ENCODE measurements around the gene STK35. TPM values are rescaled to one million over a fixed set of nuclear protein-coding genes. Genes with fewer than 3 reads are reported as not detected.

The STK35 gene
- total RNA-seq, 2 experiments from 2014 or later: 19.1 to 19.9 TPM

DNA sequence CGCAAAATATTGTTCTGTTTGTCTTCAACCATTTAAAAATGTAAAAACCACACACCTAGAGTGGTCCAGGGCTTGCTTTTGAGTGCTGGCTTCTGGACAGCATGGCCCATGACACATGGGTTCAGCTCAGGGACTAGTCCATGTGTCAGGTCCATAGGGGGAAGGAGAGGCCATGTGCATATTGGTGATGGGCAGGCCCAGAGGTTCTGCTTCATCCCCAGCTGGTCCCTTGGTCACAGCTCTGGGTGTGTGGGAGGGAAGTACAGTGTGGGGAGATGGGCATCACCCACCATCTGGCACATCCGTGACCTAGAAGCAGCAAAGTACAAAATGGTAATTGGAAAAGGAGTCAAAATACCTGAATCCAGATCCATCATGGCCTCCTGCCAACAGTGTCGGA, 50.7 kb downstream of the STK35 start:
- H3K27me3 Mint-ChIP-seq: no peaks in the 10 kb centered on the region
- no peaks in the 10 kb centered on the region for H3K4me1 Mint-ChIP-seq
- no peaks in the 10 kb centered on the region for H3K36me3 Mint-ChIP-seq
- no peak overlapping the region for H3K27ac Mint-ChIP-seq
- no peak overlapping the region for H3K4me3 Mint-ChIP-seq
- H3K9me3 Mint-ChIP-seq: no peaks in the 10 kb centered on the region
- DNase-seq: no peak

DNA sequence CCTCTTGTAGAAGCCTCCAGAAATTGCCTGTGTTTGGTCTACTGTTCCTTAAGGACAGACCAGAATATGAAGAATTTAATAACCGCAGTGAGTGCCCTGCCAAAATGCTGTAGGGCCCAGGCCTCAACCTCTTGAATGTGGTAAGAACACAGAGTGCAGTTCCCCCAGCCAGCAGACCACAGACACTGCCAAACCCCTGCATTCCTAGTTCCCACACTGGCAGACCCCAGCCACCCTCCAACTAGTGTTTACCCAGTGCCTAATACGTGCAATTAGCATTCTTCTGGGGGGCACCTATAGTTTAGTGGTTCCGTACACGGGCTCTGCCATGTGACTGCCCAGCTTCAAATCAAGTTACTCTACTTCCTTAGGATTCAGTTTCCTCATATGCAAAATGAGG, 51.7 kb downstream of the STK35 start:
- Mint-ChIP-seq H3K36me3 (no peaks in the 10 kb centered on the region), H3K9me3 (no peaks in the 10 kb centered on the region), H3K27me3 (no peaks in the 10 kb centered on the region), H3K4me1 (no peaks in the 10 kb centered on the region), H3K27ac (no peak overlapping the region), H3K4me3 (no peak overlapping the region)
- no peak for DNase-seq

DNA sequence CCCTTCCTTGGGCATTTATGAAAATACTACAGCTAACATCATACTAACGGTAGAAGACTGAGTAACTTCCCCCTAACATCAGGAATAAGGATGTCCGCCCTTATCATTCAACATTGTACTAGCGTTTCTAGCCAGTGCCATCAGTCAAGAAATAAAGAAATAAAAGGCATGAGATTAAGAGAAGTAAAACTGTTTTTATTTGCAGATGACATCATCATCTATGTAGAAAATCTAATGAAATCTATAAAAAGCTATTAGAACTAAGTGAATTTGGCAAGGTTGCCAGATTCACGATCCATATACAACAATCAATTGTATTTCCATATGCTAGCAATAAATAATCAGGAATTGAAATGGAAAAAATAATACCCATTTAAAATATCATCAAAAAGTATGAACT, 54.6 kb downstream of the STK35 start:
- Mint-ChIP-seq H3K36me3 (no peaks in the 10 kb centered on the region), H3K4me3 (no peak overlapping the region), H3K9me3 (no peaks in the 10 kb centered on the region), H3K27ac (no peak overlapping the region), H3K4me1 (no peaks in the 10 kb centered on the region), H3K27me3 (no peaks in the 10 kb centered on the region)
- no peak for DNase-seq

DNA sequence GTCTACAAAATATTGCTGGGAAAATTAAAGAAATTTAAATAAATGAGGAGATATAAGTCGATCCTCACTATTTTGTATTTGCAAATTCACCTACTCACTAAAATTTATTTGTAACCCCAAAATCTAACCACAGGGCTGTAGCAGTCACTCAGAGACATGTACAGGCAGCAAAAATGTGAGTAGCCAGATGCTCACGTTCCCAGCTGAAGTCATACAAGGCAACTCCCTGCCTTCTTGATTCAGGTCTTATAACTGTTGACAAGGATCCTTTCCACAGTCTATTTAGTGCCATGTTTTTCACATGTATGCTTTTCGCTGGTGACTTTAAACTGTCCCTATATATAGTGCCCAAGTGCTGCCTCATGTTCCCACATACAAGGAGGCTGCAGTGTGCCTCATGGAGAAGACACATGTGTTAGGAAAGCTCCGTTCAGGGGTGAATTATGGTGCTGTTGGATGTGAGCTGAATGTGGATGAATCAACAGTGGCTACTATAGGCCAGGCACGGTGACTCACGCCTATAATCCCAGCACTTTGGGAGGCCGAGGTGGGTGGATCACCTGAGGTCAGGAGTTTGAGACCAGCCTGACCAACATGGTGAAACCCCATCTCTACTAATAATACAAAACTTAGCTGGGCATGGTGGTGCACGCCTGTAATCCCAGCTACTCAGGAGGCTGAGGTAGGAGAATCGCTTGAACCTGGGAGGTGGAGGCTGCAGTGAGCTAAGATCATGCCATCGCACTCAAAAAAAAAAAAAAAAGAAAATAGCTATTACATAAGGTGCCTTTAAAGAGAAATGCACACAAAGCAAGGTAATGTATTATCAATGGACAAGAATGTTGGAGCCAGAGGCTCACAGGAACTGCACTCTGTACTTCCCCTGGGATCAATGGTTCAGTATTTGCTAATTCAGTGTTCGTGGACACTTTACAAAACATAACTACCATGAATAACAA, 55.3 kb downstream of the STK35 start:
- DNase-seq: no peak
- H3K36me3 Mint-ChIP-seq: no peaks in the 10 kb centered on the region
- no peaks in the 10 kb centered on the region for H3K27me3 Mint-ChIP-seq
- H3K27ac Mint-ChIP-seq: no peak overlapping the region
- H3K4me1 Mint-ChIP-seq: no peaks in the 10 kb centered on the region
- H3K9me3 Mint-ChIP-seq: no peaks in the 10 kb centered on the region
- H3K4me3 Mint-ChIP-seq: no peak overlapping the region

DNA sequence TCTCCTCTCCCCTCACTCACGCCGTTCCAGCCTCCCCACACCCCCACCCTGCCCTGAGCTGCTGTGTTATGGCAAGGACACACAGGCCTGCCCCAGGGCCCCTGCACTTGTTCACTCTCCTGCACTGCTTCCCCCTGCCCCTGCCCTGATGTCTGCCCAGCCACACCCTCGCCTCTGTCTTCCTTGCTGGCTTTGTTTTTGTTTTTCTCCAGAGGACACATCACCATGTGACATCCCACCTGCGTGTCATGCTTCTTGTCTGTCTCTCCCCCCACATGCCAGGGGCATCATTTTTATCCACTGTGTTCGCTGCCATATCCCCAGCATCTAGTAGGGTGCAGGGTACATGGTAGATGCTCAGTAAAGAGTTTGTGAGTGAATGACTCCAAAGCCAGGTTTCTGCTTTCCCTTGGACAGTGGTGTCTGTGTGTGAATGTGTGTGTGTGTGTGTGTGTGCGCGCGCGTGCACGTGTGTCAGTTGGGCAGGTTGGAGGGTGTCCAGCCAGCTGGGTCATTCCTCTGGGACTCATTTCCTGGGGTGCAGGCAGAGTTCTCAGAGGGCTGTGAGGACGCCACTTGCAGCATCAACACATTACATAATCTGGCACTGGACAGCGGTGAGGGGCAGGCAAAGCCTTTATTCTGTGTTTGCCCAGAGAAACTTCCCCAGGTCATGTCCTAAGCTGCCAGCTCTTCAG, 60.6 kb downstream of the STK35 start:
- DNase-seq: no peak
- H3K36me3 Mint-ChIP-seq: no peaks in the 10 kb centered on the region
- no peaks in the 10 kb centered on the region for H3K27me3 Mint-ChIP-seq
- H3K4me1 Mint-ChIP-seq: no peaks in the 10 kb centered on the region
- no peak overlapping the region for H3K4me3 Mint-ChIP-seq
- no peak overlapping the region for H3K27ac Mint-ChIP-seq
- H3K9me3 Mint-ChIP-seq: no peaks in the 10 kb centered on the region

DNA sequence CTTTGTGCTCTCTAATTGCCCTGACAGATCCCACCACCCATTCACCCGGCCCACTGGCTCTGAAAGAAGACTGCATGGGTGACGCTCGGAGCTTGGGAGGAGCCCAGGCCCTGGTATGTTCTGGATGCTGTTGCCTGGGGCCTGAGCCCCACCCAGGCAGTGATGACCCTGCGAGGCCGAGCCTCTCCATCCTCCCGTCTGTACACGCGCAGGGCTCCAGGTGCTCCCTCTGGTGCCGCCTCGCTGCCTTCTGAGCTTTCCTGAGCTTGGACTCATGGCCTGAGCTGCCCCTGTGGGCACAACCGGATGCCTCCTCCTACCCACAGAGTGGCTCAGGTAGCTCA, 61.2 kb downstream of the STK35 start:
- DNase-seq: no peak
- Mint-ChIP-seq H3K36me3 (no peaks in the 10 kb centered on the region), H3K4me1 (no peaks in the 10 kb centered on the region), H3K4me3 (no peak overlapping the region), H3K9me3 (no peaks in the 10 kb centered on the region), H3K27me3 (no peaks in the 10 kb centered on the region), H3K27ac (no peak overlapping the region)

DNA sequence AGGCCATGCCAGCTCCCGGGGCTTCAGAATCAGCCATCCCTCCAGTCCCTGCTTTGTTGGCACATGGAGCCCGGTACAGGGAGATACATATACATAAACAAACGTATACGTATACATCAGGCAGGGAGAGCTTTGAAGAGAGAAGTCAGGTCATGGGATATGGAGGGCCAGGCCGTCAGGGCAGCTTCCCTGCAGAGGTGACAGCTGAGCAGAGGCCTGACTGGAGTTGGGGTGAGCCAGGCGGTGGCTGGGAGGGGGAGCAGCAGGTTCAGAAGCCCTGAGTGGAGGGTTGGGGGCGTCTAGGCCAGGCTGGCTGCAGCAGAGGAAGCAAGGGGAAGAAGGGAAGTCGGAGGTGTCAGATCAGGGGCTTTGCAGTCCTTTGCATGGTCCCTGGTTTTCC, 61.7 kb downstream of the STK35 start:
- no peaks in the 10 kb centered on the region for H3K4me1 Mint-ChIP-seq

DNA sequence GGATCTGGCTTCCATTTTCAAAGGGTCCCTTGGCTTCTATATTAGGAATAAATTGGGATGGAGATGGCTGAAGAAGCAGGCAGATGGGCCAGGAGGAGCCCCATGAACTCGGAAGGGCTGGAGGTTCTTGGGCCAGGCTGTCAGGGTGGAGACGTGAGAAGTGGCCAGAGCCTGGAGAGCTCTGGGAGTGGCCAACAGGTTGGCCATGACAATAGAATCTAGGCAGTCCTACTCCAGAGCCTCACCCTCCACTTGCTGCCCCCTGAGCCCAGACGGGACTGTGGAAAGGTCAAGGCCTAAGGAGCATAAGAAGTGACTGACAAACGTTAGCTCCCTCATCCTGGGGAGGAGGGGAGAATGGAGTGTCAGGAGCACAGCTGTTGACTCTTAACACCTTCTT, 62.1 kb downstream of the STK35 start:
- H3K9me3 Mint-ChIP-seq: no peaks in the 10 kb centered on the region
- no peak overlapping the region for H3K4me3 Mint-ChIP-seq
- H3K4me1 Mint-ChIP-seq: no peaks in the 10 kb centered on the region
- H3K27me3 Mint-ChIP-seq: no peaks in the 10 kb centered on the region
- no peaks in the 10 kb centered on the region for H3K36me3 Mint-ChIP-seq
- DNase-seq: no peak
- no peak overlapping the region for H3K27ac Mint-ChIP-seq

More for the DNA sequence above, 61.7 kb downstream of the STK35 start:
- H3K36me3 Mint-ChIP-seq: no peaks in the 10 kb centered on the region
- H3K4me3 Mint-ChIP-seq: no peak overlapping the region
- H3K27me3 Mint-ChIP-seq: no peaks in the 10 kb centered on the region
- H3K9me3 Mint-ChIP-seq: no peaks in the 10 kb centered on the region
- H3K27ac Mint-ChIP-seq: no peak overlapping the region
- no peak for DNase-seq

DNA sequence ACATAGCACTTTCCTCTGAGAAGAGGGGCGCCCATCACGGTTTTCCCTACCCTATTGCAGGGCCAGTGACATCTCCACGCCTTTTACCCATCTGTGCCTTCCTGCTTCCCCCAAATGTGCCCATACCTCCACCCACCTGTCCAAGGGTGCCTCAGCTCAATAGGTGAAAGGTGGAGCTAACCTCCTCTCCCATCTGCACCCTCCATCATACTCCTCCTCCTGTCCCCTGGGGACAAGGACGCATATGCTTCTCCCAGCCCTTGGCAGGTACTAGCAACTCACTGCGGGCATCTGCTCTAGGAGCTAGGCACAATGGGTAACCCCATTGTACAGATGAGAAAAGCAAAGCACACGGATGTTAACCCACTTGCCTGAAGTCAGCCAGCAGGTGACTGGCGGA, 62.8 kb downstream of the STK35 start:
- no peaks in the 10 kb centered on the region for H3K27me3 Mint-ChIP-seq
- H3K4me3 Mint-ChIP-seq: no peak overlapping the region
- no peaks in the 10 kb centered on the region for H3K36me3 Mint-ChIP-seq
- DNase-seq: no peak
- no peaks in the 10 kb centered on the region for H3K9me3 Mint-ChIP-seq
- H3K4me1 Mint-ChIP-seq: no peaks in the 10 kb centered on the region
- no peak overlapping the region for H3K27ac Mint-ChIP-seq

DNA sequence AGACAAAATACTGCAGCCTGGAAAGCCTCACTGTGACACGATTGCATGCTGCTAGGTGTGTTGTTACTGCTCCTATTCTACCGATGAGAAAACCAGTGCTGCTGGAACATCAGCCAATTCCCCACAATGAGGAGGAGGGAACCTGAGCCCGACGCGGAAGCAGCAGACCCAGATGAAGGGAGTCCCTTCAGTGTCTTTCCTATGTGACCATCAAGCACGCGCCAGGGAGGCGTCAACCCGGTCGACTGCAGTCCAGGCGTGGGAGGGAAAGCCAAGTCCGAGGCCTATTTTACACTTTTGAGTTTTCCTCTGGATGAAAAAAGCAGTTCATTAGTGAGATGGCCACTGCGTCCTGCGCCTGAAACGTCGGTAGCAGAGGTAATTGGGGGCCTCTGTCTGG, 63.3 kb downstream of the STK35 start:
- Mint-ChIP-seq H3K27me3 (no peaks in the 10 kb centered on the region), H3K4me1 (no peaks in the 10 kb centered on the region), H3K36me3 (no peaks in the 10 kb centered on the region), H3K9me3 (no peaks in the 10 kb centered on the region), H3K27ac (no peak overlapping the region), H3K4me3 (no peak overlapping the region)
- no peak for DNase-seq

DNA sequence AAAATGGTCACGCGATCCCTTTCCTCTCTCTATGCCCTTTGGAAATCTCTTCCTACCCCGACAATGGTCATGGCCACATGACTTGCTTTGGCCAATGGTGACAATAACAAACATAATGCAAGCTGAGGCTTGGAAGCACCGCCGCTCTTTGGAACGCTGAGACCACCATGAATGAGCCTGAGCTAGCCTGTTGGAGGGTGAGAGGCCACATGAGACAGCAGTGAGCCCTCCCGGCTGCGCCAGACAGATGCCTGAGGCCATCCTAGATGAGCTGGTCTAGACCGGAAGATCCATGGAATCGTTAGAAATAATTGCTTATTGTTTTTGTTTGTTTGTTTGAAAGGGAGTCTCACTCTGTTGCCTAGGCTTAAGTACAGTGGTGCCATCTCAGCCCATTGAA, 64.2 kb downstream of the STK35 start:
- peaks cover 4% of the 10 kb centered on the region for H3K27me3 Mint-ChIP-seq
- no peaks in the 10 kb centered on the region for H3K4me1 Mint-ChIP-seq
- no peak overlapping the region for H3K4me3 Mint-ChIP-seq
- no peak overlapping the region for H3K27ac Mint-ChIP-seq
- no peaks in the 10 kb centered on the region for H3K36me3 Mint-ChIP-seq
- no peaks in the 10 kb centered on the region for H3K9me3 Mint-ChIP-seq
- DNase-seq: no peak

DNA sequence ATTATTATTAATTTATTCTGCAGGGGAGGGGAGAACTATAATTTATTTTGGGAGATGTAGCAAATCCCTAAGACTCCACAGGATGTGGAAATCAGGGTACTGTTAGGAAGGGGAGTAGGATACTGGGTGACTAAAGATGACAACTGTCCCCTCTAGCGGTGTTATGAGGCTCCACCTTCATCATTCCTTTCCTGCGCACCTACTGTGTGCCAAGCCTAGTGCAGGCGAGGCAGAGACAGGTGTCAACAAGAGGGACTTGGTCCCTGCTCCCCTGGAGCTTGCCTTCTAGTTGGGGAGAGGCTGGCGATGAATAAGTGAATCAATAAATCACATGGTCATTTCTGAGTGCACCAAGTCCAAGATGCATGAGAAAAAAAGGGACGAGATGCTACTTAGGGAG, 65.5 kb downstream of the STK35 start:
- no peak overlapping the region for H3K4me3 Mint-ChIP-seq
- no peak for DNase-seq
- no peak overlapping the region for H3K27ac Mint-ChIP-seq
- no peaks in the 10 kb centered on the region for H3K36me3 Mint-ChIP-seq
- peaks cover 12% of the 10 kb centered on the region for H3K27me3 Mint-ChIP-seq
- no peaks in the 10 kb centered on the region for H3K4me1 Mint-ChIP-seq
- no peaks in the 10 kb centered on the region for H3K9me3 Mint-ChIP-seq

DNA sequence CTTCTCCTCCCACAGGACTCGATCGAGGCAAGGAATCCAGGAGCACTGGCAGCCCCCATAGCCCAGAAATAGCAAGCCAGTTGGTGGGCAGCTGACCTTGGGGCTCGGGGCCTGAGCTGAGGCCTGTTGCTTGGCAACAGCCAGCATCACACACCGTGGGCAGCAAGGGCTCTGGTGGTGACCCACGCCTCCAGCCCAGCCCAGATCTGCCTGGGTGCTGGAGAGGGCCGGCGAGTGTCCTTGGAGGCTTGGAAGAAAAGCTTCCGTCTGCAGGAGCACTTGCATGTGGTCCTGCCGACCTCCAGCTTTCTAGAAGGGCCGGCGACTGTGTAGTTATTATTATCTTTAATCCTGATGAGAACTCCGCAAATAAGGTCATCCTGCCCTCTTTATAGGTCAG, 67.3 kb downstream of the STK35 start:
- no peaks in the 10 kb centered on the region for H3K36me3 Mint-ChIP-seq
- H3K4me3 Mint-ChIP-seq: no peak overlapping the region
- no peaks in the 10 kb centered on the region for H3K9me3 Mint-ChIP-seq
- H3K4me1 Mint-ChIP-seq: peaks cover 2% of the 10 kb centered on the region
- H3K27me3 Mint-ChIP-seq: peaks cover 17% of the 10 kb centered on the region
- no peak for DNase-seq
- H3K27ac Mint-ChIP-seq: no peak overlapping the region

DNA sequence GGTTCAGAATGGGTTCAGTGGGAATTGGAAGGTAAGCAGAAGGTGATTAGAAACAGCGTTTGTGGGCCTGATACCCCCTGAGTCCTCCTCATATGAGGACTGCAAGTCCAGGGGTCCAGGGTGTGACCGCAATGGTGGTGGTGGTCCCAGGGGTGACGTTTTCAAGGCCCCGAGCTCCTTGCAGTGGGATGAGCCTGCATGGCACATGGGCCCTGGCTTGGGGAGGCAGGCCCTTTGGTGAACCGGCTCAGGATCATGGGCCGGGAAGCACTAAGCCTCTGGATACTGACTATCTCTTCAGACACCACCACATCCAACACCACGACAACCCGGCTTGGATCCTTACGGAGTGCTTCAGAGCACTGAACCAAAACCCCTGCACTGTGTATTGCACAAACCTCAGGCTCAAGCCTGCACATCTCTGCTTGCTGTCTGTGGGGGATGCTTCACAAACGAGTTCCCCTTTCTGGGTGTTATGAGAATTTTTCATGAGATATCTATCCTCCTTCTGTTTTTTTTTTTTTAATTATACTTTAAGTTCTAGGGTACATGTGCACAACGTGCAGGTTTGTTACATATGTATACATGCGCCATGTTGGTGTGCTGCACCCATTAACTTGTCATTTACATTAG, 67.9 kb downstream of the STK35 start:
- Mint-ChIP-seq H3K36me3 (no peaks in the 10 kb centered on the region), H3K4me1 (peaks cover 2% of the 10 kb centered on the region)

DNA sequence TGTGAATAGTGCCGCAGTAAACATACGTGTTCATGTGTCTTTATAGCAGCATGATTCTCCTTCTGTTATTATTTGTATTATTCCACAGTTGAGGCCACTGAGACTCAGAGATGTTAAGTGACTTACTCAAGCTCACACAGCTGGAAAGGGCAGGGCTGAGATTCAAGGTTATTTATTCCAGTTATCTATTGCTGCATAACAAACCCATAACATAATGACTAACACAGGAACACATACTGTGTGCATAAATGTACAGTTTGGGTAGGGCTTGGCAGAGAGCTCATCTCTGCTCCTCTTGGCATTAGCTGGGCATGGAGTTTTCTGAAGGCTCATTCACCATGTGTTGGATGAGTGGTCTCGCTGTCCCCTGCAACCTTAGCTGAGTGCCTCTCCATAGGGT, 68.8 kb downstream of the STK35 start:
- Mint-ChIP-seq H3K27me3 (peaks cover 17% of the 10 kb centered on the region), H3K4me3 (no peak overlapping the region), H3K36me3 (no peaks in the 10 kb centered on the region), H3K9me3 (no peaks in the 10 kb centered on the region), H3K4me1 (peaks cover 2% of the 10 kb centered on the region), H3K27ac (no peak overlapping the region)
- DNase-seq: no peak

More for the DNA sequence above, 67.9 kb downstream of the STK35 start:
- DNase-seq: no peak
- Mint-ChIP-seq H3K4me3 (no peak overlapping the region), H3K27me3 (peaks cover 17% of the 10 kb centered on the region), H3K27ac (no peak overlapping the region), H3K9me3 (no peaks in the 10 kb centered on the region)
